A549 (cell line): ENCODE measurements around the gene SEMA4A. TPM values are rescaled to one million over a fixed set of nuclear protein-coding genes. Genes with fewer than 3 reads are reported as not detected.

ENCODE experiments used
- ATAC-seq, 2 experiments: fragments of 200-7000 bp in 1 of 2; fragments of >200 bp in 1 of 2; cut with Nextera tagmentation in 1 of 2; cut with Tn5 transposase in 1 of 2; 3 replicates each; pipeline versions ENCODE4 v1.8.0 to v1.9.1; 2018 to 2020; ENCODE audit warnings: mild to moderate bottlenecking in 1 of 2, moderate library complexity in 1 of 2
- CTCF ChIA-PET: fragments of 300-600 bp; sonication (Branson Sonifier 250); formaldehyde crosslinking; extraction: SDS; loops from one replicate; lab custom pipeline; 2021; ENCODE audit warnings: antibody characterized with exemption, inconsistent platforms; lab: Yijun Ruan, JAX
- POLR2A ChIA-PET: fragments of 350-600 bp; formaldehyde crosslinking; extraction: SDS; loops from one replicate; lab custom pipeline; 2021; ENCODE audit warnings: antibody characterized with exemption, inconsistent platforms; lab: Yijun Ruan, JAX
- DNase-seq, 2 experiments: peaks; one replicate each; pipeline versions ENCODE4 v3.0.0 to v3.0.0-alpha.2; 2011 to 2016; ENCODE audit warnings: low read depth in 1 of 2, low spot score in 1 of 2
- FAIRE-seq: peaks from 2 replicates; lab custom pipeline; 2011; peaks lifted over from hg19 to GRCh38; lab: Jason Lieb, UNC
- H3K27ac ChIP-seq, 2 experiments: fragments of >200 bp; sonication (Bioruptor Twin); formaldehyde crosslinking; 3 replicates each; pipeline ENCODE4 v1.5.1; 2016 to 2017
- H3K4me1 ChIP-seq: fragments of >200 bp; sonication (Bioruptor Twin); formaldehyde crosslinking; 3 replicates; pipeline ENCODE4 v1.6.1; 2016
- H3K4me2 ChIP-seq: fragments of >200 bp; sonication (Bioruptor Twin); formaldehyde crosslinking; 3 replicates; pipeline ENCODE4 v1.6.1; 2016
- H3K4me3 ChIP-seq: fragments of >200 bp; sonication (Bioruptor Twin); formaldehyde crosslinking; 3 replicates; pipeline ENCODE4 v1.5.1; 2016
- H3K9me3 ChIP-seq: fragments of >200 bp; sonication (Bioruptor Twin); formaldehyde crosslinking; 3 replicates; pipeline ENCODE4 v1.6.1; 2016
- CBX8 ChIP-seq: fragments of 200-600 bp; sonication (generic); IDR thresholded peaks from 2 replicates; pipeline ENCODE4 v1.6.1; 2016
- CEBPB ChIP-seq, 2 experiments: fragments of >200 bp in 1 of 2; sonication (Bioruptor Twin) in 1 of 2; formaldehyde crosslinking in 1 of 2; IDR thresholded peaks; 2 replicates each; pipeline ENCODE4 v1.6.1; 2012 to 2016
- CHD2 ChIP-seq: fragments of 150-350 bp; IDR thresholded peaks from 2 replicates; pipeline ENCODE4 v1.6.1; 2014; ENCODE audit warnings: low read length; ENCODE audit not compliant: partially characterized antibody
- EHMT2 ChIP-seq: fragments of 200-600 bp; sonication (generic); IDR thresholded peaks from 2 replicates; pipeline ENCODE4 v1.6.1; 2016; ENCODE audit warnings: antibody characterized with exemption, low read depth, mild to moderate bottlenecking, moderate library complexity
- FOSB ChIP-seq: fragments of 250-450 bp; sonication (Bioruptor Pico); IDR thresholded peaks from 2 replicates; pipeline ENCODE4 v1.5.0; 2020; ENCODE audit warnings: mild to moderate bottlenecking, moderate library complexity
- HDAC2 ChIP-seq: fragments of 200-600 bp; sonication (generic); IDR thresholded peaks from 2 replicates; pipeline ENCODE4 v1.6.1; 2016
- HEYL ChIP-seq: fragments of 250-450 bp; sonication (Bioruptor Pico); IDR thresholded peaks from 2 replicates; pipeline ENCODE4 v1.8.0; 2021; ENCODE audit warnings: mild to moderate bottlenecking, moderate library complexity
- HOXA7 ChIP-seq: fragments of 250-450 bp; sonication (Bioruptor Pico); IDR thresholded peaks from 2 replicates; pipeline ENCODE4 v1.5.0; 2020; ENCODE audit warnings: mild to moderate bottlenecking, moderate library complexity
- JUNB ChIP-seq: fragments of >200 bp; sonication (Bioruptor Twin); formaldehyde crosslinking; IDR thresholded peaks from 2 replicates; pipeline ENCODE4 v1.6.1; 2016
- KDM1A ChIP-seq: fragments of 200-600 bp; sonication (generic); IDR thresholded peaks from 2 replicates; pipeline ENCODE4 v1.6.1; 2016; ENCODE audit warnings: low read depth, mild to moderate bottlenecking
- MAFK ChIP-seq: fragments of 450-650 bp; IDR thresholded peaks from 2 replicates; pipeline ENCODE4 v1.6.1; 2014; ENCODE audit not compliant: partially characterized antibody
- NPAS2 ChIP-seq: fragments of 250-450 bp; sonication (Bioruptor Pico); IDR thresholded peaks from 2 replicates; pipeline ENCODE4 v1.8.0; 2022; ENCODE audit warnings: mild to moderate bottlenecking, moderate library complexity, borderline replicate concordance
- RARB ChIP-seq: fragments of 250-450 bp; sonication (Bioruptor Pico); IDR thresholded peaks from 2 replicates; pipeline ENCODE4 v1.8.0; 2021; ENCODE audit warnings: mild to moderate bottlenecking, moderate library complexity
- TP53 ChIP-seq: fragments of 250-450 bp; sonication (Bioruptor Pico); IDR thresholded peaks from 2 replicates; pipeline ENCODE4 v1.5.0; 2021; ENCODE audit warnings: mild to moderate bottlenecking, moderate library complexity
- ZC3H11A ChIP-seq: fragments of 450-650 bp; IDR thresholded peaks from 2 replicates; pipeline ENCODE4 v1.6.1; 2014; ENCODE audit warnings: antibody characterized with exemption, mild to moderate bottlenecking
- ZSCAN20 ChIP-seq: fragments of 250-450 bp; sonication (Bioruptor Pico); IDR thresholded peaks from 2 replicates; pipeline ENCODE4 v1.8.0; 2022; ENCODE audit warnings: mild to moderate bottlenecking, moderate library complexity
- WGBS: methylation state at CpG from one replicate; pipeline ENCODE4 v1.1.6; 2017; ENCODE audit errors: missing lambda C conversion rate; 5-methylcytosine and 5-hydroxymethylcytosine counted together
- polyA plus RNA-seq, 4 experiments: library from polyadenylated mRNA; depleted of rRNA in 3 of 4; stranded (reverse); fragments of >200 nt; fragmentation: RNase III in 1 of 4; extraction: RNeasy Plus Mini Kit Qiagen cat#74134 plus additional on column Dnase treatment in 1 of 4; gene quantifications; 2 replicates in 3 of 4; 3 replicates in 1 of 4; pipeline ENCODE4 v1.2.3, GENCODE V29; 2011 to 2017
- TF ChIP-seq, protein P1 (sequence below): IDR thresholded peaks from 2 replicates; pipeline ENCODE4 v1.6.1; 2012
- TF ChIP-seq, protein P2 (sequence below): fragments of >200 bp; sonication (Bioruptor Twin); formaldehyde crosslinking; IDR thresholded peaks from 2 replicates; pipeline ENCODE4 v1.6.1; 2016

Gene SEMA4A
- polyA plus RNA-seq, 2 of the 4 experiments (the other 2 are of a cell fraction): 0.04 to 0.27 TPM

DNA sequence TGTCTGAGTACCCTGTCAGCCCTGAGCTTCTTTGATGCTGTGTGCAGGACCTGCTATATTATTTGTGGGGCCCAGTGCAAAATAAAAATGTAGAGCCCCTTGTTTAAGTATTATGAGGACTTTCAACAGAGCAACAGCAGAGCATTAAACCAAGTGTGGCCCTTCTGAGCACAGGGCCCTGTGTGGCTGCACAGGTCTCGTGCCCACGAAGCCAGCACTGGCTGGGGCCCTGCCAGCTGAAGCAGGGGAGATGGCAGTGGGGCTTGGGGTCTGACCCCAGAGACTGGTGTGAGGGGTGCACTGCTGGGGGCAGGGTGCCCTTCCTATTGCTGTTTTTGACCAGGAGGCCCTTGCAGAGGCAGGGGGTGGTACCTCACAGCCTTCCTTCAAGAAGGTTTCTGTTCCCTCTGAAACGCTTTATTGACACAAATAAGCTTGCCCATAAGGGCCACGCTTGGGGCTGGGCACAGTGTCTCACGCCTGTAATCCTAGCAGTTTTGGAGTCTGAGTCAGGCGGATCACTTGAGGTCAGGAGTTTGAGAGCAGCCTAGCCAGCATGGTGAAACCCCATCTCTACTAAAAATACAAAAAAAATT is 2.2 kb upstream of the SEMA4A start:
- no peak for DNase-seq
- TF ChIP-seq, protein P1, sequence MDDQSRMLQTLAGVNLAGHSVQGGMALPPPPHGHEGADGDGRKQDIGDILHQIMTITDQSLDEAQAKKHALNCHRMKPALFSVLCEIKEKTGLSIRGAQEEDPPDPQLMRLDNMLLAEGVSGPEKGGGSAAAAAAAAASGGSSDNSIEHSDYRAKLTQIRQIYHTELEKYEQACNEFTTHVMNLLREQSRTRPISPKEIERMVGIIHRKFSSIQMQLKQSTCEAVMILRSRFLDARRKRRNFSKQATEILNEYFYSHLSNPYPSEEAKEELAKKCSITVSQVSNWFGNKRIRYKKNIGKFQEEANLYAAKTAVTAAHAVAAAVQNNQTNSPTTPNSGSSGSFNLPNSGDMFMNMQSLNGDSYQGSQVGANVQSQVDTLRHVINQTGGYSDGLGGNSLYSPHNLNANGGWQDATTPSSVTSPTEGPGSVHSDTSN: no peak
- no peak for TF ChIP-seq ZSCAN20
- TF ChIP-seq NPAS2 (CRISPR knock-in tag): no peak
- no peak for TF ChIP-seq HEYL (CRISPR knock-in tag)
- no peak for TF ChIP-seq CHD2
- no peak for TF ChIP-seq TP53 (CRISPR knock-in tag)
- no peak for TF ChIP-seq FOSB (CRISPR knock-in tag)
- no peak for TF ChIP-seq MAFK
- TF ChIP-seq, protein P2, sequence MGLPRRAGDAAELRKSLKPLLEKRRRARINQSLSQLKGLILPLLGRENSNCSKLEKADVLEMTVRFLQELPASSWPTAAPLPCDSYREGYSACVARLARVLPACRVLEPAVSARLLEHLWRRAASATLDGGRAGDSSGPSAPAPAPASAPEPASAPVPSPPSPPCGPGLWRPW: no peak
- TF ChIP-seq KDM1A: no peak
- TF ChIP-seq CBX8: no peak
- no peak for TF ChIP-seq JUNB
- Histone ChIP-seq H3K9me3 (no peaks in the 10 kb centered on the region), H3K4me2 (no peak overlapping the region), H3K4me1 (peaks cover 15% of the 10 kb centered on the region), H3K27ac (no peak overlapping the region), H3K4me3 (no peak overlapping the region)
- FAIRE-seq: no peak
- ChIA-PET CTCF (interaction anchor here (0.6 to 54.8 kb wide), 9 partner anchors 10 to 78 kb away, joined by 3 to 2239 read pairs (median 5); partner anchors contain the start of genes BGLAP, MEX3A and SLC25A44), POLR2A (interaction anchor here (2.4 kb wide), 1 partner anchor 62 kb away, joined by 10 read pairs; the partner anchor contains the start of gene PMF1)
- no peak for ATAC-seq
- 43% methylated on average over 6 of the region's 6 CpGs for WGBS

DNA sequence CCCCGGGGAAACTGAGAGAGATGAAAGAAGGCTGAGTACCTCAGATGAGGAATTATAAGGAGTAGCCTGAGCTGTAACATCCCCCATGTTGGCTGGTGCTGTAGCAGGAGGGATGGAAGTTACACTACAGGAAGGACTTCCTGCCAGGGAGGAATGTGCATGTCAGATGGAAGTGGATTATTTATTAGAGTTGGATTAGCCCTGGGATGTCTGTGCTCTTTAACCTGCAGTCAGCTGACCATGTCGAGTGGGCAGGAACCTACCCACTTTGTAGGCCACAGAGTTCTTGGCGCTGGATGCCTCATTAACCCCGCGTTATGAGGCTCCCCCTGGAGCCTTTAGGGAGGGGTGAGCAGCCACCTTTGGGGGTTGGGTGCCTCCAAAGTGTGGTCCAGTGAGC is 757 bp upstream of the SEMA4A start:
- CTCF ChIA-PET: interaction anchor here (1.0 to 54.8 kb wide), 7 partner anchors 11 to 293 kb away, joined by 3 to 2239 read pairs (median 7); partner anchors contain the start of genes BGLAP and MEX3A

DNA sequence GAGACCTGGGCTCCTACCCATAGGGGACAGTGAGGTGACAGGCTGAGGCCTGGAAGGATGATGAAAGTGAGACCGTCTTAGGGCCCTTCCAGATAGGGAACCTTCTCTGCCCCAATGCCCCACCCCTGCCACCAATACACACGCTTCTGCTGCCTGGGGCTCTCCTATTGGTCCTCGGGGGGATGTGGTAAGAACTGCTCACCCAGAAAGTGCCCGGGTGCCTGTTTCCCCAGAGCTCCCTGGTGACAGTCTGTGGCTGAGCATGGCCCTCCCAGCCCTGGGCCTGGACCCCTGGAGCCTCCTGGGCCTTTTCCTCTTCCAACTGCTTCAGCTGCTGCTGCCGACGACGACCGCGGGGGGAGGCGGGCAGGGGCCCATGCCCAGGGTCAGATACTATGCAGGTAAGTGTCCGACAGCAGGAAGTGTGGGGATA is 948 bp downstream of the SEMA4A start:
- ATAC-seq (no peak), DNase-seq (no peak), FAIRE-seq (no peak)
- Histone ChIP-seq H3K4me3 (no peak overlapping the region), H3K4me1 (0 out of 3 replicates have a peak, but pooled peaks cover 4% of the 10 kb centered on the region), H3K27ac (no peak overlapping the region), H3K9me3 (no peaks in the 10 kb centered on the region), H3K4me2 (no peak overlapping the region)
- CTCF ChIA-PET: interaction anchor here (0.8 to 54.8 kb wide), 7 partner anchors 9 to 75 kb away, joined by 3 to 2239 read pairs (median 10); partner anchors contain the start of genes BGLAP and MEX3A
- POLR2A ChIA-PET: interaction anchor here (1.6 kb wide), 1 partner anchor 59 kb away, joined by 3 read pairs; the partner anchor contains the start of gene PMF1
- 83% methylated on average over 11 of the region's 11 CpGs for WGBS
- no peak for TF ChIP-seq RARB (CRISPR knock-in tag)
- TF ChIP-seq CEBPB (IDR thresholded peaks at IDR 0.05): no peak
- TF ChIP-seq EHMT2: no peak
- no peak for TF ChIP-seq HDAC2
- no peak for TF ChIP-seq HOXA7

More for the DNA sequence above, 757 bp upstream of the SEMA4A start:
- ATAC-seq (no peak), FAIRE-seq (no peak), DNase-seq (no peak)
- TF ChIP-seq ZC3H11A: no peak
- TF ChIP-seq RARB (CRISPR knock-in tag): no peak
- 72% methylated on average over 5 of the region's 5 CpGs for WGBS
- Histone ChIP-seq H3K4me1 (peaks cover 4% of the 10 kb centered on the region; the same call in 1 of the 3 replicates), H3K27ac (no peak overlapping the region), H3K9me3 (no peaks in the 10 kb centered on the region), H3K4me3 (no peak overlapping the region), H3K4me2 (no peak overlapping the region)
- POLR2A ChIA-PET: no interaction called here
